Thyroid gland (tissue), 4 donors: ENCODE data around the gene SPTBN2. TPM values are rescaled to one million over a fixed set of nuclear protein-coding genes. Genes with fewer than 3 reads are reported as not detected.

Source experiments
- DNase-seq, 2 donors: peaks; one replicate each; pipeline ENCODE4 v3.0.0-alpha.2; 2019
- H3K27ac ChIP-seq, 3 donors: fragments of 200-600 bp; sonication (generic); 1 replicate in 2 of 3; 2 replicates in 1 of 3; pipeline ENCODE4 v1.5.1; 2016 to 2019; ENCODE audit warnings: mild to moderate bottlenecking in 1 of 3, moderate library complexity in 1 of 3
- H3K27me3 ChIP-seq: fragments of 200-600 bp; sonication (generic); one replicate; pipeline ENCODE4 v1.5.1; 2019
- H3K36me3 ChIP-seq, 2 donors: fragments of 200-600 bp; sonication (generic); one replicate each; pipeline ENCODE4 v1.5.1; 2016 to 2019
- H3K4me1 ChIP-seq, 2 donors: fragments of 200-600 bp; sonication (generic); one replicate each; pipeline ENCODE4 v1.5.1; 2017 to 2019
- H3K4me3 ChIP-seq, 3 donors: fragments of 200-600 bp; sonication (generic); replicated peaks in 1 of 3; 1 replicate in 2 of 3; 2 replicates in 1 of 3; pipeline ENCODE4 v1.5.1; 2016; ENCODE audit warnings: mild to moderate bottlenecking in 1 of 3
- H3K9me3 ChIP-seq: fragments of 200-600 bp; sonication (generic); one replicate; pipeline ENCODE4 v1.5.1; 2017
- POLR2A ChIP-seq, 2 donors: fragments of 450-650 bp; IDR thresholded peaks; one replicate each; pipeline ENCODE4 v1.6.1; 2017; ENCODE audit warnings: antibody characterized with exemption in 2 of 2, mild to moderate bottlenecking in 2 of 2, moderate library complexity in 1 of 2
- WGBS, 2 donors: methylation state at CpG; one replicate each; pipeline ENCODE4 v1.1.5; 2017; 5-methylcytosine and 5-hydroxymethylcytosine counted together
- intact Hi-C: fragments of 100-400 bp; cut with DNase I; formaldehyde crosslinking; loops from one replicate; pipeline ENCODE4 v1.15.1; 2023
- total RNA-seq, 4 donors: library from RNA; depleted of rRNA; stranded (reverse); fragments of >200 nt; gene quantifications; one replicate each; pipeline ENCODE4 v1.2.3, GENCODE V29; 2016
- TF ChIP-seq, protein P1 (sequence below), 6 experiments: fragments of 200-600 bp in 3 of 6; fragments of 450-650 bp in 3 of 6; sonication (generic) in 3 of 6; IDR thresholded peaks; one replicate each; pipeline ENCODE4 v1.5.1; 2016 to 2019; ENCODE audit warnings: antibody characterized with exemption in 6 of 6, mild to moderate bottlenecking in 2 of 6, inconsistent platforms in 1 of 6, moderate library complexity in 1 of 6

Gene SPTBN2
- total RNA-seq, 4 donors from 2014 or later: 0.25 to 1.6 (median 0.83) TPM

DNA sequence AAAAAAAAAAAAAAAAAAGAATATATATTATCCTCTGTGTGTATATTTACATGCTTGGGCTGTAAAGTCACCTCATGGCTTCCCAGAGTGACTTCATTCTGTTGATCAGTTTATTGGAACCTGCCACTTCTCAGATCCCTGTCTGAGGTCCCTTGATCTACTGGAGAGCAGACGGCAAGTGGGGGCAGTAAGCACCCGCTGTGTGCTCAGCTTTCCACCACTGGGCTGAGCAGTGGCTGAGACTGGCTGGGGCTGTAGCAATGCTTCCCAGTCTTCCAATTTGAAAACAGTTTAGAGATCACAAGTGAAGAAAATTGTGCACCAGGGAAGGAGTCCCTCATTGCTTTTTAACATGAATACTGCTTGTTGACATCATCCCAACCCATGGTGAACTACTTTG is 44.4 kb downstream of the SPTBN2 start:
- no peak overlapping the region for H3K27ac ChIP-seq
- H3K4me1 ChIP-seq: no peaks in the 10 kb centered on the region
- no peaks in the 10 kb centered on the region for H3K36me3 ChIP-seq
- H3K4me3 ChIP-seq: no peak overlapping the region
- no peaks in the 10 kb centered on the region for H3K27me3 ChIP-seq
- intact Hi-C loops: no loop called here
- no peak for TF ChIP-seq POLR2A (IDR thresholded peaks at IDR 0.05)
- TF ChIP-seq, protein P1, sequence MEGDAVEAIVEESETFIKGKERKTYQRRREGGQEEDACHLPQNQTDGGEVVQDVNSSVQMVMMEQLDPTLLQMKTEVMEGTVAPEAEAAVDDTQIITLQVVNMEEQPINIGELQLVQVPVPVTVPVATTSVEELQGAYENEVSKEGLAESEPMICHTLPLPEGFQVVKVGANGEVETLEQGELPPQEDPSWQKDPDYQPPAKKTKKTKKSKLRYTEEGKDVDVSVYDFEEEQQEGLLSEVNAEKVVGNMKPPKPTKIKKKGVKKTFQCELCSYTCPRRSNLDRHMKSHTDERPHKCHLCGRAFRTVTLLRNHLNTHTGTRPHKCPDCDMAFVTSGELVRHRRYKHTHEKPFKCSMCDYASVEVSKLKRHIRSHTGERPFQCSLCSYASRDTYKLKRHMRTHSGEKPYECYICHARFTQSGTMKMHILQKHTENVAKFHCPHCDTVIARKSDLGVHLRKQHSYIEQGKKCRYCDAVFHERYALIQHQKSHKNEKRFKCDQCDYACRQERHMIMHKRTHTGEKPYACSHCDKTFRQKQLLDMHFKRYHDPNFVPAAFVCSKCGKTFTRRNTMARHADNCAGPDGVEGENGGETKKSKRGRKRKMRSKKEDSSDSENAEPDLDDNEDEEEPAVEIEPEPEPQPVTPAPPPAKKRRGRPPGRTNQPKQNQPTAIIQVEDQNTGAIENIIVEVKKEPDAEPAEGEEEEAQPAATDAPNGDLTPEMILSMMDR (IDR thresholded peaks at IDR 0.05): no peak
- DNase-seq: no peak
- WGBS, 2 donors: 86 to 94% methylated on average over 2 of the region's 2 CpGs
- H3K9me3 ChIP-seq: no peaks in the 10 kb centered on the region

DNA sequence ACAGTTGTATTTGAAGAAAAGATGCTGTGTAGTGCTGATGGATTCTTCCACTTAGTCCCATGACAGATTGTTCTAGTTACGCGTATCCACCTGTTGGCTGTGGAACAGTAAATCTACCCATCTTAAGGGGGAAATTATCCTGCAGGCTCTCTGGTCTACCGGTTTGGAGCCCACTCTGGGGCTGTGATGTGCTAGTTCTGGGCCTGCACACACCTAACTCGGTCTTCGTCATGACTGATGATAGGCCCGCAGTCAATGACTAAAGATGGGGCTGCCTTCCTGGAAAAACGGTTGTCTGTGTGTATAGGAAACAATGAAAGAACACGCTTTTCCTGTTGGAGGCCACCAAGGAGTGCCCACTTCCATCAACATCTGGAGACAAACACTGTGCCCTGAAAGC is 45.1 kb downstream of the SPTBN2 start:
- no peak overlapping the region for H3K4me3 ChIP-seq
- no peak overlapping the region for H3K27ac ChIP-seq
- H3K27me3 ChIP-seq: no peaks in the 10 kb centered on the region
- no peaks in the 10 kb centered on the region for H3K4me1 ChIP-seq
- H3K9me3 ChIP-seq: no peaks in the 10 kb centered on the region
- intact Hi-C loops: no loop called here
- H3K36me3 ChIP-seq: no peaks in the 10 kb centered on the region
- 88 to 89% methylated on average over 8 of the region's 8 CpGs for WGBS, 2 donors
- DNase-seq: no peak
- TF ChIP-seq, protein P1 (IDR thresholded peaks at IDR 0.05): no peak
- no peak for TF ChIP-seq POLR2A (IDR thresholded peaks at IDR 0.05)

DNA sequence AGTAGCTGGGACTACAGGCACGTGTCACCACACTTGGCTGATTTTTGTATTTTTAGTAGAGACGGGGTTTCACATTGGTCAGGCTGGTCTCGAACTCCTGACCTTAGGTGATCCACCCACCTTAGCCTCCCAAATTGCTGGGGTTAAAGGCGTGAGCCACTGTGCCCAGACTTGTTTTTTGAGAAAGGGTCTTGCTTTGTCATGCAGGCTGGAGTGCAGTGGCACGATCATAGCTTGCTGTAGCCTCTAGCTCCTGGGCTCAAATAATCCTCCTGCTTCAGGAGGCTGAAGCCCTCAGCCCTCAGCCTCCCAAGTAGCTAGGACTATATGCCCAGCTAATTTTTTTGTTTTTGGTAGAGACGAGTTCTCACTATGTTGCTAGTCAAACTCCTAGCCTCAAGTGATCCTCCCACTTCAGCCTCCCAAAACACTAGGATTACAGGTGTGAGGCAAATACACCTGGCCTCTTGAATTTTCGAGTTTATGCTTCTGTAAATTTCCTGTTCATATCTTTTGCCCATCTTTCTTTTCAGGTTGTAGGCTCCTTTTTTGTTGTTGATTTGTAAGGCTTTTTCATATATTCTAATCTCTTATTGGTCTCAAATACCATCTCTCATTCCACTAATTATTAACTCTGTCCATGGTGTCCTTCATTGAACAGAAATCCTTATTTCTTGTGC is 47.9 kb downstream of the SPTBN2 start:
- intact Hi-C loops: no loop called here
- Histone ChIP-seq H3K36me3 (no peaks in the 10 kb centered on the region), H3K9me3 (no peaks in the 10 kb centered on the region), H3K4me3 (no peak overlapping the region), H3K27me3 (no peaks in the 10 kb centered on the region), H3K27ac (no peak overlapping the region), H3K4me1 (peaks cover 6 to 9% of the 10 kb centered on the region in 2 donors)
- DNase-seq: no peak
- TF ChIP-seq, protein P1 (IDR thresholded peaks at IDR 0.05): no peak
- no peak for TF ChIP-seq POLR2A (IDR thresholded peaks at IDR 0.05)
- WGBS, 2 donors: 85 to 86% methylated on average over 7 of the region's 7 CpGs

DNA sequence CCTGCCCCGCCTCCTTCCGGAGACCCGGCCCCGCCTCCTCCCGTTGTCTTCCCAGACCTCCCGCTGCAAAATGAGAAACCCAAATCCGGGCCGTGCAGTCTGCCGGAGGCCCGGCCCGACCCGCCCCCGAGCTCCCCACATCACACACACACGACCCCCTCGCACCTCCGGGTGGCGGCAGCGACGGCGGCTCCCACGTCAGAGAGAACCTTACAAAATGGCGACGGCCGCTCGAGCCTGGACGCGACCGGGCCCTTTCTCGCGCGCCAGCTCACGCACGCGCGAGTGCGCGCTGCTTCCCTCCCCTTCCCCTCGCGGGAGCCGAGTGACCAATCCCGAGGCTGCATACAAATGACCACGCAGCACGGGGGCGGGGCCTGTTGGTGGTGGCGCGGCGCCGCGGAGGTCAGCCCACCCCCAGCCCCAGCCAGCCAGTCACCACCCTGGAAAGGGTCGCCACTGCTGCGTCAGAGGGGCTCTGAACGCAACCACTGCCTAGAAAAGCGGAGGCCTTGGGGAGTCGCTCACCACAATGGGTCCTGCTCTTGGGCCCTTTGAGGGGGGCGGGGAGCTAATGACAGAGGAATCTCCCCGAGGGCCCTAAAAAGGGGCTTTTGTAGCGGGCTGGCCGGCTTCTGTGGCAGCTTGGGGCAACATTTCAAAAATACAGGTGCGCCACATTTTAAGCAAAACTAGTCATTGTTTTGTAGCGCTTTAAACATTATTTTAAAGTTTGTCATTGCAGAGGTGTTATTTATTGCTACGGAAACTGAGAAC is 51.2 kb downstream of the SPTBN2 start, which contains the start of gene RBM4B:
Gene RBM4B, minus strand, starts transcription at position 289 of the 777 bp plus-strand sequence. CDS start 808 bp downstream, outside the sequence.
- Histone ChIP-seq H3K36me3 (no peaks in the 10 kb centered on the region), H3K4me3 (peak within 1 kb of the TSS; percentile 39 to 49 (median 47)), H3K4me1 (peaks cover 23 to 34% of the 10 kb centered on the region in 2 donors), H3K9me3 (no peaks in the 10 kb centered on the region), H3K27ac (peak within 1 kb of the TSS; percentile 66 to 85 (median 79)), H3K27me3 (no peaks in the 10 kb centered on the region)
- TF ChIP-seq, protein P1 (IDR thresholded peaks at IDR 0.05): no peak
- peak; percentile 67 to 86 for TF ChIP-seq POLR2A (IDR thresholded peaks at IDR 0.05)
- intact Hi-C loops: loop anchor here (2.0 to 5.0 kb wide), 3 partner anchors 40 to 270 kb away; partner anchors contain the start of gene RBM4
- 2% methylated on average over 23 to 33 of the region's 61 CpGs for WGBS, 2 donors
- peak; percentile 97 for DNase-seq
